A549 (cell line): ENCODE results near the gene SEPSECS.

ENCODE experiments used
- CTCF ChIP-seq: fragments of >200 bp; sonication (Bioruptor Twin); formaldehyde crosslinking; IDR thresholded peaks from 3 replicates; pipeline ENCODE4 v1.5.1; 2016
- EP300 ChIP-seq, 2 experiments: fragments of >200 bp; sonication (Bioruptor Twin); formaldehyde crosslinking; IDR thresholded peaks; 2 replicates in 1 of 2; 3 replicates in 1 of 2; pipeline ENCODE4 v1.6.1; 2016 to 2017
- HDAC2 ChIP-seq: fragments of 200-600 bp; sonication (generic); IDR thresholded peaks from 2 replicates; pipeline ENCODE4 v1.6.1; 2016
- MAX ChIP-seq: IDR thresholded peaks from 2 replicates; pipeline ENCODE4 v1.6.1; 2012
- PHF8 ChIP-seq: fragments of 200-600 bp; sonication (generic); IDR thresholded peaks from 2 replicates; pipeline ENCODE4 v1.6.1; 2016; ENCODE audit warnings: low read depth, mild to moderate bottlenecking, antibody characterized with exemption, moderate library complexity, borderline replicate concordance
- POLR2A ChIP-seq: IDR thresholded peaks from 2 replicates; pipeline ENCODE4 v1.6.1; 2012; ENCODE audit warnings: mild to moderate bottlenecking, low read length
- POLR2AphosphoS2 ChIP-seq: conservative IDR thresholded peaks from 2 replicates; pipeline ENCODE4 v1.6.1; 2012; ENCODE audit warnings: low read length, improper control_type of control experiment, inconsistent platforms
- RAD21 ChIP-seq, 2 experiments: fragments of >200 bp in 1 of 2; sonication (Bioruptor Twin) in 1 of 2; formaldehyde crosslinking in 1 of 2; IDR thresholded peaks in 1 of 2; conservative IDR thresholded peaks in 1 of 2; 2 replicates in 1 of 2; 3 replicates in 1 of 2; pipeline ENCODE4 v1.6.1; 2012 to 2018; ENCODE audit warnings: inconsistent platforms in 1 of 2
- REST ChIP-seq: fragments of 200-600 bp; sonication (generic); IDR thresholded peaks from 2 replicates; pipeline ENCODE4 v1.6.1; 2016; ENCODE audit warnings: antibody characterized with exemption, mild to moderate bottlenecking, moderate library complexity
- ZSCAN20 ChIP-seq: fragments of 250-450 bp; sonication (Bioruptor Pico); IDR thresholded peaks from 2 replicates; pipeline ENCODE4 v1.8.0; 2022; ENCODE audit warnings: mild to moderate bottlenecking, moderate library complexity

GRCh38 chr4:25131381-25131780 is 28.9 kb downstream of the SEPSECS start:
- no peak for TF ChIP-seq POLR2A
- TF ChIP-seq HDAC2 = no peak
- TF ChIP-seq RAD21 (conservative IDR thresholded peaks at IDR 0.05 in 1 of 2, IDR thresholded peaks at IDR 0.05 in 1 of 2) = no peak
- no peak for TF ChIP-seq CTCF
- no peak for TF ChIP-seq REST
- no peak for TF ChIP-seq ZSCAN20 (CRISPR knock-in tag)
- TF ChIP-seq PHF8 = no peak
- TF ChIP-seq EP300 (IDR thresholded peaks at IDR 0.05) = no peak
- no peak for TF ChIP-seq MAX
- TF ChIP-seq POLR2AphosphoS2 = no peak
